Amniotic stem cell (primary cell): ENCODE data around the gene PPP1R3F.

ENCODE experiments used
- DNase-seq: peaks from one replicate; lab custom pipeline; 2025; lab: John Stamatoyannopoulos, UW

PPP1R3F gene

GRCh38 chrX:49250066-49250465, 19.5 kb upstream of the PPP1R3F start:
- no peak for DNase-seq

GRCh38 chrX:49250578-49250977, 19.0 kb upstream of the PPP1R3F start:
- no peak for DNase-seq

- DNase-seq, result no peak
These were observed 18.3 kb upstream of the PPP1R3F start for GRCh38 chrX:49251325-49251724.

DNA sequence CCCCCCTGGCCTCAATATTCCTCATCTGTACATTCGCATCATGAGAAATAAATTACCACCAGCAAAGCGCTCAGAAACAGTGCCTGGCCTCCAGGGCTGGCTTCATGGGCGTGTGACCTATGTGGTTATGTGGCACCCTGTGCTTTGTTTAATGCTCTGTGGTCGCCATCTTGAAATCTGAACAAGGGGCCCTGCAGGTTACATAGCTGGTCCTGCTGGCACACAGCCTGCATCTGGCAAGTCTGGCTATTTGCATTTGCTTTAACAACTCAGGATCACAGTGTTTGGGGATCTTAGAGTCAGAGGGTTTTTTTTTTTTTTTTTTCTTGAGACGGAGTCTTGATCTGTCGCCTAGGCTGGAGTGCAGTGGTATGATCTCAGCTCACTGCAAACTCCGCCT, 15.0 kb upstream of the PPP1R3F start:
- no peak for DNase-seq

DNA sequence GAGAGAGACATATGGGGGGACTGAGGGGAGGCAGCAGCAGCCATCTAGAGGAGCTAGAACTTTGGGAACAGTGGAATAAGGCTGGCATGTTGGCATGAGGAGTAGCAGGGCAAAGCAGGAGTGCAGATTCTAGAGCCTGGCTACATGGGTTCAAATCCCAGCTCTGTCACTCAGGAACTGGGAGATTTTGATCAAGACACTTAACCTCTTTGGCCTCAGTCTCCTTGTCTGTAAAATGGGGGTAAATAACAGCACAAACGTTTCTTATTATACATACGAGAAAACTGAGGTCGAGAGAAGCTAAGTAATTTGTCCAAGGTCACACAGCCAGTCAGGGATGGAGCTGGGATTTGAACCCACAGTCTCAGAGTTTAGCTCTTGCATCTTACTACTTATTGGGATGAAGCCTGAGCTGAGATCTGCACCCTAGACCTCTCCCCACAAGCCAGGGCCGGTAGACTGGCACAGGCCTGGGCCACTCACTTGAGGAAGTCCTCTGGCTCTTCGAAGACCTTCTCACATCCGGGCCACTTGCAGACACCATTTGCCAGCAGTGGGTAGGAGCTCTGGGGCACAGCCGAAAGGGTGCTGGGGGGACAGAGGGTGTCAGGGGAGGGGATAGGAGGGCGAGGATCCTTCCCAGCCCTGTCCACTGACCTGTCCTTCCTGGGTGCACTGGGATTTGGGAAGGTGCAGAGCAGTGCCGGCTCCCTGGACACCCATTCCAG, 13.2 kb upstream of the PPP1R3F start:
- DNase-seq, result no peak

- no peak for DNase-seq
These were observed 12.4 kb upstream of the PPP1R3F start for GRCh38 chrX:49257074-49257790.

- no peak for DNase-seq
These were observed 11.5 kb upstream of the PPP1R3F start for GRCh38 chrX:49257846-49258748.

DNA sequence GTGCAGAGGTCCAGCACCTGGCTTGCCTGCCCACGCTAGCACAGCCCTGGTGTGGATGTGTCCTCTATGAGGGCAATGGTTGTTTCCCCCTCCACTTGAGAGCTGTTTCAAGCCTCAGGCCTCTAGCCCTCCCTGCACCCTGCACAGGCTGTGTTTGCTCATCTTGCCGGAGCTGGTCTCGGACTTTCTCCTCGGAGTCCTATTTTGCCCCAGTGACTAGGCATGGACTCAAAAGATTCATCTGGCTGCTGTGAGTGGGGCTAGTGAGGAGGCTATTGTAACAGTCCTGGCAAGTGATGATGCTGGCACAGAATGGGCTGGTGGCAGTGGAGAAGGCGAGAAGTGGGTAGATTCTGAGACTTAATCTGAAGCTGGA, 10.9 kb upstream of the PPP1R3F start:
- no peak for DNase-seq

DNA sequence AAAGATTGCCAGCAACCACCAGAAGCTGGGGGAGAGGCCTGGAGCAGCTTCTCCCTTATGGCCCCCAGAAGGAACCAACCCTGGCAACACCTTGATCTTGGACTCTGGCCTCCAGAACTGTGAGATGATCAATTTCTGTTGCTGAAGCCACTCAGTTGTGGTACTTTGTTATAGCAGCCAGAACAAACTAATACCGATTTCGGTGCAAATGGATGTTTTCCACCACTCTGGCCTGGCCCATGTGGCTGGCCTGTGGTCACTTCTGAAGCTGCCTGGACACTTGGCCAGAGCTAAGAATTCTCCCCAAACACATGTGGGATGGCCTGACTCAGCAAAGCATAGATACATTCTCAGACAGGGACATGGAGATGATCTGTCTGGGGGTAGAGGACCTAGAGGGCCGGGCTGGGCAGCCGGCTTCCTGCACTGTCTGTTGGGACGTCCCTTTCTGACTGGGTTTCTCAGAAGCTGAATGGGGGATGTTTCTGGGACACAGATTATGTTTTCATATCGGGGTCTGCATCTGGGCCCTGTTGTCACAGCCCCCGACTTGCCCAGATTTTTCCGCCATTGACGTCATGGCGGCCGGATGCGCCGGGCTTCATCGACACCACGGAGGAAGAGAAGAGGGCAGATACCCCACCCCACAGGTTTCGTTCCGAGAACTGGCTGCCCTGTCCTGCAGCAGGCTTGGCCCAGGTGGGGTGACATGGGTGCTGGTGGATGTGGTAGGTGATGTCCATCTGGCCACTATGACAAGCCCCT, 9.2 kb upstream of the PPP1R3F start:
- no peak for DNase-seq

DNA sequence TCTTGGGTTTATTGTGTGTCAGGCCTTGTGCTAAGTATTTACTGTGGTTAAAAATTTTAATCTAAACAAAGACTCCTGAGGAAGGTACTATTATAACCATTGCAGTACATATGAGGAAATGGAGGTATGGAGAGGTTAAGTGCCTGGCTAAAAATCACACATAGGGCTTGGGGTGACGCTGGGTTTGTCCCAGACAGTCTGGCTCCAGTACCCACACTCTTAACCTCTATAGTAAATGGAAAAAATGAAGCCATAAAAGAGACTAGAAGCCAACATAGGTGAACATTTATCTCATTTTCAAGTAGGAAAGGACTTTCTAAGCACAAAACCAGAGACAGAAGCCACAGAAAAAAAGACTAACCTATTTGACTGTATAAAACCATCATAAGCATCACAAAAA, 7.0 kb upstream of the PPP1R3F start:
- DNase-seq, result no peak

DNA sequence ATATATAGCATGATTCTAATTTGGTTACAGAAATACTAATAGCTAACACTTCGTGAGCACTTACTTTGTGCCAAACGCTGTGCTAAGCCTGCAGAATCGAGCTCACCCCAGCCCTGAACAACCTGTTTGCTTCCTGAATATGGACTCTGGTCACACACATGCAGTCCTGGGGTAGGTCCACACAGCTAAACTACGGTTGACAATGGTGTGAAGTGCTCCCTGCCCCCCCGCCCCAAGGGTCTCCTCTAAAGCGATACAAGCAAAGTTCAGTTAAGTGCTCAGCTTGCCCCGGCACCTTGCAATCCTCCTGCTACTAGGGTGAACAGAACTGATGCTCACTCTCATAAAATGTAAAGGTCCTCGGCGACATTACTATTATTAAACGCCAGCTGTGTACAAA, 6.0 kb upstream of the PPP1R3F start:
- no peak for DNase-seq

DNA sequence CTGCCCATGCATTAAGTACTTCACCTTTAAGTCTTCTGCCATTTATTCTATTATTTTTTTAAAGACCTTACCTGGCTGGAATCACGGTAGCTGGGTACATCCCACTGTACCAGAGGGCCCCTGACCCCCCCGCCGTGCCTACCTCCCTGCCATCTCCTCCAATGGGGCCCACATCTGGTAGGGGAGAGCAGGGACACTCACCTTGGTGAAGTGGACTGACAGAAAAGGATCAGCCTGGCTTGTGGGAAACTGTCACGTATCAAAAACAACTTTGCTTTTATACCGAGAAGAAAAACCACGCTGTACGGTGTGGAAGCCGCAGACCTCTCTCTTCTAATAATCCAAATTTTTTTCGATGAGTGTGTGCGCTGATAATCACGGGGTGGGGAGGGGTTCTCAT, 5.1 kb upstream of the PPP1R3F start, which contains the start of gene FOXP3:
TSS of gene FOXP3 (minus strand) at position 251 of the 400 bp plus-strand sequence. CDS start 6,205 bp downstream, outside the sequence.
- DNase-seq, result no peak

DNA sequence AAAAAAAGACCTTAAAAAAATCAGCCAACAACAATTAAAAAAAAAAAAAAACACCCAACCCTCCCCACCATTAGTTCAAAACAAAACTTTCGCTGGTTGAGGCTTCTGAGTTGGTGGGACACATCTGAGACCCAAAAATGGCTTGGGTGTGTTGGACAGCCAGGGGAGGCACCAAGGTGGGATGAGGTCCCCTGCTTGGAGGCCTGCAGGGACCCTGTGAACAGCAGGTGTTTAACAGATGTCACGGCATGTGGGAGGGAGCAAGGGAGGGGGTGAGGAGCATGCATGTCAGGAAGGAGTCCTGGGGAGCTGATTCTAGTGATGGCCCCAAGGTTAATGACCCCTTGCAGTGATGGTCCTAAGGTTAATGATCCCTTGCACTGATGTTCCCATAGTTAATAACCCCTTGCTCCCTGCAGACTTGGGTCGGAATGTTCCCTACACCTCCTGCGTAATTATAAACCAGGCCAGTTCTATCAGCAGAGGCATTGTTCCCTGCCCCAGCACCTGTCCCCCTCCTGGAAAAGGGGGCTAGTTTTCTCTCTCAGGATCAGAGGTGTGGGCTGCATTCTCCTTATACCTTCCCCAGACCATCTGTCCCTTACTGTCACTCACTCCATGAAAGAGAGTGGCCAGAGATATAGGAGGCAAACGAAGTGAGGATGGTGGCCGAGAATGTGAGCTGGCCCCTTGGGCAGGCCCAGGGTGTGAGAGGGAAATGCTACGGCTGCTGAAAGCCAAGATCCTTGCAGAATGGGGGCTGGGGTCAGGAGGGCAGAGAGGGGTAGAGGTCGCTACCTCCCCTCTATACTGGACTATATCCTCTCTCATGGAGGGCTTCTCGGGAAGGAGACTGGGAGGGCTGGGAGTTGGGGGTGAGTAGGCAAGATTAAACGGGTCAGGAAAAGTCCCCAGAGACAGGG, 2.8 kb upstream of the PPP1R3F start:
- no peak for DNase-seq

GRCh38 chrX:49268702-49269009, 937 bp upstream of the PPP1R3F start:
- DNase-seq, result no peak

DNA sequence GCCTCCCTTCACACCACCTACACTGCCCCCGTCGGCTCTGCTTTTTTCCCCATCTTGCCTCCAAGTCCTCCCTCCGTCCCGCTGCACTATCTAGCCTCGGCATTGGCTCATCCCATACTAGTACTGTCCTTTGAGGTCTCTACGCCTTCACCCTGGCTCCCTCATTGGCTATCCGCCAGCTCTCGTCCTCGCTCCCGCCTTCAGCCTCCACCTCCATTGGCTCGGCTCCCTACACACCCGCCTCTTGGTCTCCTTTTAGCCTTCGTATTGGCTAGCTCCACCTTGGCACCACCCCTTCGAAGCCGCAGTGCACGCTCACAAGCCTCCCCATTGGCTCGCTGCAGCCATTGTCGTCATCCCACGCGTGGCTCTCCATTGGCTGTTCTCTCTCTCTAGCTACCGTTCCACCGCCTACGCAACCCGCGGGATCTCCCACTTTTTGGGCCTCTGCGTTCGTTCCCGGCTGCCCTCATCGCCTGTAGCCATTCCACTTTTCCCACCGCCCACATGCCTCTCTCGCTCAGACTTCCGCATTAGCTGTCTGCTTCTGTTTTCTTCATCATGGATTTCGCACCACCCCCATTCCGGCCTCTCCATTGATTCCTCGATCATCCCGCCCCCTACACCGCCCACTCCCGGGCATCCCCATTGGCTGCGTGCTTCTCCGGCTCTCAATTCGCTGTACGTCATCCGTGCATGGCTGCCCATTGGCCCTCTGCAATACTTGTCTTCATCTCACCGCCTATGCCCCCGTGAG, 405 bp upstream of the PPP1R3F start:
- peak; percentile 93 for DNase-seq

- DNase-seq, result no peak
These were observed 792 bp downstream of the PPP1R3F start for GRCh38 chrX:49270249-49270921.

GRCh38 chrX:49271341-49271740, 1.7 kb downstream of the PPP1R3F start:
- DNase-seq, result no peak

DNA sequence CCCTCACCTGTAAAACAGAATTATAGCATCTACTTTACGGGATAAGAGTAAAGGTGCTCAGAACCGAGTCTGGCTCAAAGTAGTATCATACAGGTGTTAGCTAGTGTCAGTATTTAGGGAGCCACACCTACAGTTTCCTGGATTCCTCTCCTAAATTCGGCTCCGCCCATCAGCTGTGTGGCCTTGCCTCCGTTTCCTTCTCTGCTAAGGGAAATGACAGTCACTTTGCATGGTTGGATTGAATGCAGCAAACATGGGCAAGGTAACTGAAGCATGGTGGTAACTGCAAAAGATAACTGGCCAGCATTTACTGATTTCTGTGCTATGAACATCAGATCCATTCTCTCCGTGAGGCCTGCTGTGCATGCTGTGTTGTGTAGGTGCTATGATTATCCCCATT, 2.8 kb downstream of the PPP1R3F start:
- DNase-seq, result no peak

DNA sequence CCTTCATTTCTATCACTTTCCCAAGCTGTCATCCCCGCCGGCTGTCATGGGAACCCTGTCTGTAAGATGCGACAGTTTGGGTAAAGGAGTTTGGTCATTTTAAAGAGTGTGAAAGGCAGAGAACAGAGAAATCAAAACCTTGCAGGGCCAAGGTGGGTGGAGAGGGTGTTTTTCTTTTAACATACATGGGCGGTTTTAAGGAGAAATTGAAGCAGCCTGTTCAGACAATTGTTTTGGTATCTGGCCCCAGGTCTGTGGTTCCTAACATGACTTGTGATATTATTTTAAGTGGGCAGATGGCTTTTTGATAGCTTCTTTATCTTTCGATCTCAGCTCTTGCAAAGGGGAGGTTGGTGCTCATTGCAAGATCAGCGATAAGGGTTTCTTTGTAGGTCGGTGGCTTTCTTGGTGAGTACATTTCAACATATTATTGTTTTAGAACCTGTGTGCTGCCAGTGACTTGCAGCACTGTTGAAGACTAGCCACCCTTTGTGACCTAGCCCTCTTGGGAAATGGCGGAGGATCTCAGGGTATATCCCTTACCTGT, 3.7 kb downstream of the PPP1R3F start:
- no peak for DNase-seq
